ENCODE data around the gene CLC. TPM values are rescaled to one million over a fixed set of nuclear protein-coding genes. Genes with fewer than 3 reads are reported as not detected.
"Not testable (repeated sequence)": the region's sequence is repeated elsewhere in the genome, so short reads cannot be mapped to it uniquely, and the experiment has no call there.

Gene CLC
- total RNA-seq, 6 experiments from 2014 or later: not detected

DNA sequence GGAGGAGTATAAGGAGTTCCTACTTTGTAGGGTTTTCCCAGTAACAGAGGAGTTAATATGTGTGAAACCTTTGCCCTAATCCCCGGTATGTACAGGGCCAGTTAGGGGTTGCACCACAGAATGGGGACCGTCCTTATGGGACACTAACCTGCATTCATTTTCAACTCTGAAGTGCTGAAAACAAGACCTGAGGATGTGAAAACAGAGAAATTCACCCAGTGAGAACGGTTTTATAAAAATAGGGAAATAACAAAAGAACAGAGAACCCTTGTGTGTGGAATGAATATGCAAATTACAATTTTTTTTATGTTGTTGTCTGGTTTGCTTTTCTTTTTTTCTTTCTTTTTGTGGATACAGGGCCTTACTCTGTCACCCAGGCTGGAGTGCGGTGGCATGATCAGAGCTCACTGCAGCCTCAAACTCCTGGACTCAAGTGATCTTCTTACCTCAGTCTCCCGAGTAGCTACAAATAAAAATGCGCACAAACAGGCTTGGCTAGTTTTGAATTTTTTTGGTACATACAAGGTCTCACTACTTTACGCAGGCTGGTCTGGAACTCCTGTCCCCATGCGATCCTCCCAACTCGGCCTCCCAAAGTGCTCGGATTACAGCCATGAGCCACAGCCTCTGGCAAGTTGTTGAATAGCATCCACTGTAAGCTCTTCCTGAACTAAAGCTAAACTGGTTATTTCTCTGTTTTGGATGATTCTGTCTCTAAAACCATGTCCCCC is 10.6 kb downstream of the CLC start:
- H3K4me1 ChIP-seq: no peaks in the 10 kb centered on the region
- intact Hi-C loops (cut with DNase I): no loop called here
- no peaks in the 10 kb centered on the region for H3K27me3 ChIP-seq
- H3K27ac ChIP-seq: no peak overlapping the region
- H3K9me3 ChIP-seq: no peaks in the 10 kb centered on the region
- DNase-seq (no peak), ATAC-seq (no peak)
- 61% methylated on average over 10 of the region's 10 CpGs for WGBS (ENCODE audit: insufficient coverage, low coverage, low lambda C conversion rate, missing lambda C conversion rate)
- TF ChIP-seq, protein P1, sequence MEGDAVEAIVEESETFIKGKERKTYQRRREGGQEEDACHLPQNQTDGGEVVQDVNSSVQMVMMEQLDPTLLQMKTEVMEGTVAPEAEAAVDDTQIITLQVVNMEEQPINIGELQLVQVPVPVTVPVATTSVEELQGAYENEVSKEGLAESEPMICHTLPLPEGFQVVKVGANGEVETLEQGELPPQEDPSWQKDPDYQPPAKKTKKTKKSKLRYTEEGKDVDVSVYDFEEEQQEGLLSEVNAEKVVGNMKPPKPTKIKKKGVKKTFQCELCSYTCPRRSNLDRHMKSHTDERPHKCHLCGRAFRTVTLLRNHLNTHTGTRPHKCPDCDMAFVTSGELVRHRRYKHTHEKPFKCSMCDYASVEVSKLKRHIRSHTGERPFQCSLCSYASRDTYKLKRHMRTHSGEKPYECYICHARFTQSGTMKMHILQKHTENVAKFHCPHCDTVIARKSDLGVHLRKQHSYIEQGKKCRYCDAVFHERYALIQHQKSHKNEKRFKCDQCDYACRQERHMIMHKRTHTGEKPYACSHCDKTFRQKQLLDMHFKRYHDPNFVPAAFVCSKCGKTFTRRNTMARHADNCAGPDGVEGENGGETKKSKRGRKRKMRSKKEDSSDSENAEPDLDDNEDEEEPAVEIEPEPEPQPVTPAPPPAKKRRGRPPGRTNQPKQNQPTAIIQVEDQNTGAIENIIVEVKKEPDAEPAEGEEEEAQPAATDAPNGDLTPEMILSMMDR (IDR thresholded peaks at IDR 0.05): no peak
- TF ChIP-seq POLR2A (IDR thresholded peaks at IDR 0.05): no peak
- no peak overlapping the region for H3K4me3 ChIP-seq
- no peaks in the 10 kb centered on the region for H3K36me3 ChIP-seq

DNA sequence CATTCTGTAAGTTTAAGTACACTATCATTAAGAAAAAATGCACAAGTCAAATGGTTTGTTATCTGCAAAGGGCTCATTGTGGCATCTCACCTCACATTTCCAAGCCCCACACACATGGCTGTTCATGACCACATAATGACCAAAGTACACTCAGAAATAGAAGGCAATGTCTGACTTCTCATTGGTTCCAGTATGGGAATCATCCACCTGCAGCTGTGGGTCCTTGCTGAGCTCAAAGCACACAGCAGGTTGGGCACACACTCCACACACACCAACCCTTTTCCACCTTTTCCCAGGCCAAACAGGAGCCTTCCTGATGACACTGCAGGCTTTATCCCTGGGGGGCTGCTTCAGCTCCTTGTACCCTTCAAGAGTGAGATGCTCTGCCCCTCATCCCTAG is 11.8 kb downstream of the CLC start:
- DNase-seq (no peak), ATAC-seq (no peak)
- no peaks in the 10 kb centered on the region for H3K9me3 ChIP-seq
- H3K36me3 ChIP-seq: no peaks in the 10 kb centered on the region
- intact Hi-C loops (cut with DNase I): no loop called here
- no peaks in the 10 kb centered on the region for H3K4me1 ChIP-seq
- H3K27me3 ChIP-seq: no peaks in the 10 kb centered on the region
- TF ChIP-seq, protein P1 (IDR thresholded peaks at IDR 0.05): no peak
- no peak for TF ChIP-seq POLR2A (IDR thresholded peaks at IDR 0.05)
- no peak overlapping the region for H3K4me3 ChIP-seq
- no peak overlapping the region for H3K27ac ChIP-seq

DNA sequence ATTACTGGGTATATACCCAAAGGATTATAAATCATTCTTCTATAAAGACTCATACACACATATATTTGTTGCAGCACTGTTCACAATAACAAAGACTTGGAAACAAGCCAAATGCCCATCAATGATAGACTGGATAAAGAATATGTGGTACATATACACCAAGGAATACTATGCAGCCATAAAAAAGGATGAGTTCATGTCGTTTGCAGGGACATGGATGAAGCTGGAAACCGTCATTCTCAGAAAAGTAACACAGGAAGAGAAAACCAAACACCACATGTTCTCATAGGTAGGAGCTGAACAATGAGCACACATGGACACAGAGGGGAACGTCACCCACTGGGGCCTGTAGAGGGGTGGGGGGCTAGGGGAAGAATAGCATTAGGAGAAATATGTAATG is 17.7 kb downstream of the CLC start:
- 49% methylated on average over 3 of the region's 3 CpGs for WGBS (ENCODE audit: insufficient coverage, low coverage, low lambda C conversion rate, missing lambda C conversion rate)

DNA sequence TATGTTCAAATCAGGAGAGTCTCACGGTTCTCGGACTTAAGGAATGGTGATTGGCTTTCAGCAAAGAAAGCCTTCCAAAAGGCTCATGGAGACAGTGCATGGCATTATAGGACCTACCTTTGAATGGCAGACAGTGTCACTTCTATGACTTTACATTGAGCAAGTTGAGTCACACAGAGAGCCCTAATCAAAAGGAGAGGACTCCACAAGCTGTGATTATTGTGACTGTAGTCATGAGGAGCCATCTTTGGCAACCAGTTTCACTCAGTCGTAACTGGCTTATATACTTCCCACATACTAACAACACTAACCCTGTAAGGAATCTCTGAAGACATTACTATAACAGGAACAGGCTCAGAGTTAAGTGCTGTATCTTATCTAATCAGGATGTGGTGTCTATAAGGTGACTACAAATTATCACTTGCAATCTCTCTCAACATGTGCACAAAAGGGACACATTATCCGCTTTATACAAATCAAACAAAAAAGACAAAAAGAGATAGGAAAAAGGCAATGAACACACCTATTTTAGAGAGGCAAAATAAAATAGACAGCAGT is 27.4 kb downstream of the CLC start:
- no peak overlapping the region for H3K4me3 ChIP-seq
- H3K27ac ChIP-seq: no peak overlapping the region
- no peaks in the 10 kb centered on the region for H3K4me1 ChIP-seq
- H3K36me3 ChIP-seq: no peaks in the 10 kb centered on the region
- no peaks in the 10 kb centered on the region for H3K27me3 ChIP-seq
- DNase-seq (no peak), ATAC-seq (no peak)
- intact Hi-C loops (cut with DNase I): no loop called here
- no peak for TF ChIP-seq POLR2A (IDR thresholded peaks at IDR 0.05)
- TF ChIP-seq, protein P1 (IDR thresholded peaks at IDR 0.05): no peak
- 58% methylated on average over 4 of the region's 4 CpGs for WGBS (ENCODE audit: insufficient coverage, low coverage, low lambda C conversion rate, missing lambda C conversion rate)
- no peaks in the 10 kb centered on the region for H3K9me3 ChIP-seq

More for the DNA sequence above, 17.7 kb downstream of the CLC start:
- ATAC-seq; H3K4me3 ChIP-seq; intact Hi-C loops (cut with DNase I); H3K27me3 ChIP-seq; H3K27ac ChIP-seq; DNase-seq; H3K4me1 ChIP-seq; H3K36me3 ChIP-seq; H3K9me3 ChIP-seq: not testable (repeated sequence)

DNA sequence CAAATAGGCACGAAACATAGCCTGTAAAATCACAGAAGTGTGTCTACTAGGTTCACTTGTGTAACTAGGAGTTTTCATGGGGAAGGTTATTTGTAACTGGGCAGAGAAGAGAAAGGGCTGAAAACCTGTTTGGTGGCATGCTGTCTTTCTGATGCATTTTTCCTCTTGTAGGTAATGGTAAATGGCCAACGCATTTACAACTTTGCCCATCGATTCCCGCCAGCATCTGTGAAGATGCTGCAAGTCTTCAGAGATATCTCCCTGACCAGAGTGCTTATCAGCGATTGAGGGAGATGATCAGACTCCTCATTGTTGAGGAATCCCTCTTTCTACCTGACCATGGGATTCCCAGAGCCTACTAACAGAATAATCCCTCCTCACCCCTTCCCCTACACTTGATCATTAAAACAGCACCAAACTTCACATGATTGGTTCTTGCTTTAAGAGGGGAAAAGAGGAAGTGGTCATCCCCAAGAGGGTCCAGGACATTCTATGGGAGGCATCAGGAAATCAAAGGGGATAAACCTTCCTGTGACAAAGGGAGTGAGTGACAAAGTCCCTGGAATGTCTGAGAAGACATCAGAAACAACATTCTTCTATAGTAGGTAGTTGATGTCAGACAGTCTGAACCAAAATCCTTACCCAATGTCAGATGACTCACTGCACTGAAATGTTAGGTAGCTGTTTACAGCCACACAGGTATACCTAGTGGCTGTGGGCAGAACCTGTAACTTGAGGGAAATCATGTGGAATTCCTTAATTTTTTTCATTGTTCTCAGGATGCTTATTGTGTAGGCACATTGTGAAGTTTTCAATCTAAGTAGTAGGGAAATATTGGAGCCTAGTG is 28.6 kb downstream of the CLC start:
- Histone ChIP-seq H3K36me3 (no peaks in the 10 kb centered on the region), H3K9me3 (no peaks in the 10 kb centered on the region), H3K27me3 (no peaks in the 10 kb centered on the region), H3K4me3 (no peak overlapping the region), H3K27ac (no peak overlapping the region), H3K4me1 (no peaks in the 10 kb centered on the region)
- ATAC-seq: no peak
- WGBS (ENCODE audit: insufficient coverage, low coverage, low lambda C conversion rate, missing lambda C conversion rate): 69% methylated on average over 5 of the region's 5 CpGs
- no peak for DNase-seq
- intact Hi-C loops (cut with DNase I): no loop called here
- TF ChIP-seq, protein P1 (IDR thresholded peaks at IDR 0.05): no peak
- TF ChIP-seq POLR2A (IDR thresholded peaks at IDR 0.05): no peak
